ENCODE measurements around the gene CCDC32.

The CCDC32 gene

DNA sequence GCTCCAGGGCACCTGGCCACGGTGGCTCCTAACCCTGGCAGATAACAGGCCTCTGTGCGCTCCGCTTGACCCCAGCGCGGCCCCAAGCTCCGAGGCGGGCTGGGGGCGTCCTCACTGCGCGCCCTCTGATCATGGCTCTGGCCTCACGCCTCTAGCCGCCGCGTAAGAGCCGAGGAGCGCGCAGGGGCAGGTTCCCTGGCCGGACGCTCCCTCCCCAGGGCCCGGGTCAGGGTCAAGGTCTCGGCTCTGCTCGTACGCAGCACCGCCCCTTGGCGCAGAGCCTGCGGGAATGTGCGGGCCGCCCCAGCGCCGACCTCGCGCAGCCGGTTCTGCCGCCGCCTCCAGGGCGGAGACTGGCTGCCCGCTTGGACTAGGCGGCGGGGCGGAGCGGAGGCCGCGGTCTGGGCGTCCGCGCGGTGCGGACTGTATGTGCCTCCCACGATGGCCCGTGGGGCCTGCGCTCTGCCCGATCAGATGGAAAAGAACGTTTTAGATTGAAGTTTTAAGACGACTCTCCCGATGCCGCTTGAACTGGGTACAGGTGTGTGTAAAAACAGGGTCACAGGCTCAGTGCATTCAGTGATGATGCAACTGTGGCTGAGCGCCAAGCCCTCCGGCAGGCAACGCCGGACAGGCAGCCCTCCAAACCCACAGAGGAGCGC, 53.2 kb downstream of the CCDC32 start:
- peak in 1 of 2 donors; percentile 38 for DNase-seq

GRCh38 chr15:40511093-40511471, 53.8 kb downstream of the CCDC32 start:
- DNase-seq = peak in 1 of 2 donors; percentile 17

DNA sequence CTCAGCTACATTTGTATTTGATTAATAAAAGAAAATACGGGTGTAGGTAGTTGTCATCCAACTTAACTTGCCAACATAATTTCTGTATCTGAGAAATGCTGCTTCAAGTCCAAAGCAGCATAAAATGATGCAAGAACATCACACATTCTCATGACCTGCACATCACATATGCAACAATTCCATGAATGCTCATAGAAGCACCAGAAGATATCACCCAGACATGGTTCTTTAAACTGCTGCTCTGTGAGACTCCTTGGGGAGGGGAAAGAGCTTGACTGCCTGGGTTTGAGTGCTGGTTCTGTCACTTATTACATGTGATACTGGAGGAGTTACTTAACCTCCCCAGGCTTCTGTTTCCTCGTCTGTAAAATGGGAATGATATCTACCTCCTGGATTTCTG, 54.6 kb downstream of the CCDC32 start:
- DNase-seq = no peak

- DNase-seq = no peak
Measured at GRCh38 chr15:40508216-40508615, 56.6 kb downstream of the CCDC32 start.

DNA sequence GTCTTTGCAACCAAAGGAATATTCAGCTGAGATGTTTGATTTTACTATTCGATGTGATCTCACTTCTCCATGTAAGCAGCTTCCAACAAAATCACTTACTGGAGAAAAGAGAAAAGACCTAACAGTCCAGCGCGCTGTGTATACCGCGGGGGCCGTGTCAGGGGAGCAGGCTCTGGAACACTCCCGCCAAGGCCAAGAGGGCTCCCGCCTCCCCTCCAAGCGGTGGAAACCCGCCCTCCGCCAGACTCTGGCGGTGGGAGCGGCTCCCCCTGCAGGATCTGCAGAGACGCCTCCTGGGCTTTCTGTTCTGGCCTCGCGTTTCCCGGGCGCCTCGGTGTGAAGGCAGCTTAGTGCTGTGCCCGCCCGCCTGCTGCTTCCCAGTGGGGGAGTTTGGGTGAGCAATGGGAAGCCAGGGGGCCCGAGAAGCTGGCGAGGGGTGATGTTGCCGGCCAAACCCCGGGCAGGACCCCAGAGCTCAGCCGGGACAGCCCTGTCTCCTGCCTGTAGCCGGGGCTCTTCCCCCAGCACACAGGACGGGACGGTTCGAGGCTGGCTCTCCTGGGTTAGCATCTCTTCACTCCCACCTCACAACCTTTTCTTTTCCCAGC, 57.8 kb downstream of the CCDC32 start:
- DNase-seq = peak; percentile 68 to 73

Data from stimulated activated CD4-positive, alpha-beta T cell treated with anti-CD3 and anti-CD28 coated beads, Interleukin-2, amount 100 ng/mL, for 24 hours (primary cell).